Activated naive CD4-positive, alpha-beta T cell treated with Interleukin-2 at 50 U/mL for 16 hours (primary cell): Measurements from ENCODE around the gene B3GNT3.

Experiments
- DNase-seq: peaks from one replicate; pipeline ENCODE4 v3.0.0-alpha.2; 2020

The B3GNT3 gene

DNA sequence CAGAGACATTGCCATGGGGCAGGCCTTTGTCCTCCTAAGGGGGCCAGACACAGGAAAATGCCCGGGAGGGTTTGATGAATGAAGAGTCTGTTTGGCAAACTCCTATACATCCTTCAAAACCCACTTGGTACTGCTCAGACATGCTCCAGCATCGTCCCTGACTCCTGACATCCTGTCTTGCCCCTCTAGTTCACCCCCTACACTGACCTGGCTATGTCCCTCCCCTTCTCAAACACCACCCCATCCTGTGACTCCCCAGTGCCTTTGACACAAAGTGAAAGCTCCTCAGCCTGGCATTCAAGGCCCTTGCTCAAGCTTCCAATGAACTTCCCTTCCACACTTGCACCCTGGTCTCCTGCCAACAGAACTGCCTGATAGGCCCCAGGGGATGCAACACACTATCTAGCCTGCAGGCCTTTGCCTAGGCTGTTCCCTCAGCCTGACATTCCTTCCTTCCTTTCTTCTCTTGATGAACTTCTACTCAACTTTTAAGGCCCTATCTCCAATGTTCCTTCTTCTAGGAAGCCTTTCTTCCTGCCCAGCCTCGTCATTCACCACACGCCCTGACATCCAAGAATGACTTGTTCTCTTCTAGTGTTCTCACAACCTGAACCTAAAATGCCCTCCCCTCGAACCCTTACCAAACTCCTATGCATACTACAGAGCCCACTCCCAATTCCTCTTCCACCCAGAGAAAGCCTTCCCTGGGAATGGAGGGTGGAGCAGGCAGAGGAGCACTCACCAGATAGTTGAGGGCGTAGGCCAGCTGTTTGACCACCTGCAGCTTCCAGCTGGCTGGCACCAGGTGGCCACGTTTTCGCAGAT lies 40.5 kb downstream of the B3GNT3 start:
- DNase-seq, result no peak

- no peak for DNase-seq
These were observed 41.6 kb downstream of the B3GNT3 start for GRCh38 chr19:17836530-17836929.

GRCh38 chr19:17837972-17838371 lies 43.0 kb downstream of the B3GNT3 start:
- DNase-seq, result no peak

DNA sequence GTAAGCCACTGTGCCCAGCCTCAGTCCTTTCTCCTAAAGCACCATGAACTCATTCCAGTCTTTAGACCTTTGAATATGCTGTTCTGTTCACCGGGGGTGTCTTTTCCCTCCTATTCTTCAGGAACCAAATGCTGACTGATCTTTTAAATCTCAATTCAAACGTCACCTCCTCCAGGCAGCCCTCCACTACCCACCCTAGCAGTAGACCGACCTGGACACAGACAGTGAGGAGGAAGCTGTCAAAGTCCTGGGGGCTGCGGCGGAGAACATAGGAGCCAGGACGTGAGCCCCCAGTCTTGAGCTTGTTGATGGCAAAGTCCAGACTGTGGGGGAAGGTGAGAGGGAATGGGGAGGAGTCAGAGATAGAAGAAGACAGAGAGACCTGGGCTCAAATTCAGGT lies 45.1 kb downstream of the B3GNT3 start:
- no peak for DNase-seq

DNA sequence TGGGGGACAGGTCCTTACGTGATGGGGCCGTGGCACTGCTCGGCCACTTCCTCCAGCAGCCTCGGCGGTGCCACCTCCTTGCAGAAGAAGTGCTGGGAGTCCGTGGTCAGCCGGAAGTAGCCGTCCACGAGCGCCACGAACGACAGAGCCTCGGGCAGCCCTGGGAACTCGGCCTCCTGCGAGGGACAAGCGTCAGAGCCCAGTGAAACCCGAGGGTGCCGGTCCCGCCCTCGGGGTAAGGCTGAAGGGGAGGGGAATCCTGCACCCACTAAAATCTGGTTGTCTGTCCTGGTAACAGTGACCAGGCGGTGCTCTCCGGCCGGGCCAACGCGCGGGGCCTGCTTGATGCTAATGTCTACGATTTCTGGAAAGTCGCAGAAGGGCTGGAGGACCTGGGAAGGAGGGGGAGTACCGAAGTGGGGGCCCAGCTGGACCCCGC lies 46.5 kb downstream of the B3GNT3 start:
- no peak for DNase-seq

DNA sequence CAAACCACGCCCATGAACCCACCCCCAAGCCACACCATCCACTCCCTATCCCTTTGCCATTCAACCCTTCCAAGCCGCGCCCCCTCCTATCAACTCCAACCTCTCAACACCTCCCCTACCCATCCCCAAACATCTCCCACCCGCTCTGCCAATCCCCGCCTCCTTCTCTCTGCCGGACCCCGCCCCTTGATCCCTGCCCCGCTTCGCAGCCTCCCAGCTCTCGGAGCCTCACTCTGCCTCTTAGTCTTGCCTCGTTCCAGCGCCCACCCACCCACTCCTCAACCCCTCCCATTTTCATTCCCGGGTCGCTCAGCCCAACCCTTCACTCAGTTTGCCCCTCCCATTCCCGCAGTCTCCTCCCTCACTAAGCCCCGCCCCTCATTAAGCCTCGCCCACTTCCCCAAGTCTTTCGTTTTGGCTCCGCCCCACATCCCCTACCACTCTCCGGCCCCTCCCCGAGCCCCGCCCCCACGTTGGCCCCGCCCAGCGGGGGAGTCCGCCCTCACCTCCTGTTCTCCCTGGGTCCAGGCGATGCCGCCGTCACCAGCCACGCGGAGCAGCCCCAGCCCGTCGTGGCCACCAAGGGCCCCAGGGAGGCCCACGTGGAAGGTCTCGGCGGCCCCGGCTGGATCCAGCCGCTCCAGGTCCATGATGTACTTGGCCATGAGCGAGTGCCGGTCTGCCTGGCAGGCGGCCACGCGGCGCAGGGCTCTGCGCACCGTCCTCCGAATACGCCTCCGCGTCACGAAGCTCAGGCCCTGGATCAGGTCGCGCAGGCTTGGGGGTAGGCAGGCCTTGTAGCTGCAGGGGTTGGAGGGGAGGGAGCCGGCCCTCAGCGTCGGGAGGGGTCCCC lies 47.1 kb downstream of the B3GNT3 start:
- DNase-seq, result peak; percentile 50

- no peak for DNase-seq
These were observed 47.8 kb downstream of the B3GNT3 start for GRCh38 chr19:17842663-17843291.

- DNase-seq, result no peak
These were observed 48.4 kb downstream of the B3GNT3 start for GRCh38 chr19:17843292-17843827.

DNA sequence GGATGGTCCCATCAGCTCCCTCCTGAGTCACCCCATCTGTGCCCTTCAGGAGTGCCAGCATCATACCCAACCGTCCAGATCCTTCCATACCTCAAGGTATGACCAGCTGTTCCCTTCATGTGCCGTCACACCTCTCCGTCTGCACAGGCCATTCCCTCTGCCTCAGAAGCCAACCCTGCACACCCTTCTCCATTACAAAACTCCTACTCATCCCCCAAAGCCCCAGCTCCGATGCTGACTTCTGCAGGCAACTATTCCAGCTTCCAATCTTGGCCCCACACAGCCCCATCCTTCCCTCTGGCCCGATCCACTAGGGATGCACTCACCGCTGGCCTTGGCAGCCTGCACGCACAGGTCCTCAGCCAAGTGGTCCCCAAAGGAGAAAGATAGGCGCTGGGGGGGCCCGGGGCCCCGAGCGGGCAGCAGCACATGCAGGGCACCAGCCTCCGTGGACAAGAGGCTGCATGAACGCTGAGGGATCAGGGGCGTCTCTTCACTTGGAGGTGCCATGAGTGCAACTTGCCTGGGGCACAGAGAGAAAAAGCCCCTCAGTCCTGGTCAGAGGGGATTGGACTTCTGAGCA lies 49.1 kb downstream of the B3GNT3 start:
- DNase-seq, result no peak

GRCh38 chr19:17846146-17846545 lies 51.2 kb downstream of the B3GNT3 start:
- peak; percentile 54 for DNase-seq

GRCh38 chr19:17847538-17848366 lies 52.8 kb downstream of the B3GNT3 start, which contains the start of gene JAK3:
Gene JAK3 (minus strand): TSS chr19:17847982. CDS start chr19:17844417, 3,565 bp downstream.
- peak; percentile 92 for DNase-seq

- no peak for DNase-seq
These were observed 53.8 kb downstream of the B3GNT3 start for GRCh38 chr19:17848595-17849292.

GRCh38 chr19:17854061-17854460 lies 59.1 kb downstream of the B3GNT3 start:
- no peak for DNase-seq

- DNase-seq, result peak; percentile 93
These were observed 60.6 kb downstream of the B3GNT3 start for GRCh38 chr19:17855280-17856152.

- DNase-seq, result peak; percentile 99
These were observed 64.8 kb downstream of the B3GNT3 start, which contains the start of gene RPL18A for GRCh38 chr19:17859533-17860330. Gene RPL18A (plus strand): TSS chr19:17859910. CDS start chr19:17859957, 47 bp downstream.

- DNase-seq, result no peak
These were observed 65.5 kb downstream of the B3GNT3 start for GRCh38 chr19:17860331-17860992.

DNA sequence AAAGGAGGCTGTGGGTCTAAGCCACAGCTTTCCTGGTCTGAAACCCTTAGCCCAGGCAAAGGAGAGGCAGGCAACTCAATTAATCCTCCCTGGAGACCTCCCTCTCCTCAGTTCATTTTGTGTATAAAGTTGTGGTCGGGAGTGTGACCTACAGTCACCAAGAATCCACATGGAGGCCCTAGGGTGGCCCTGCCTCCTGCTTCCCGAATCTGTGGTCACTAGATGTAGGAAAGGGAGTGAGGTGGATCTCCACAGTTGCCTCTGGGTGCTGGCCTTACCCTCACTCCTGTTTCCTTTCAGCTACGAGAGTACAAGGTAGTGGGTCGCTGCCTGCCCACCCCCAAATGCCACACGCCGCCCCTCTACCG lies 66.0 kb downstream of the B3GNT3 start:
- no peak for DNase-seq
